ENCODE measurements around the gene CRISPLD2.
A peak's percentile ranks its signal among the peaks of the same experiment; 100 is the strongest.

The CRISPLD2 gene

GRCh38 chr16:84800158-84800978, 19.4 kb upstream of the CRISPLD2 start:
- DNase-seq: no peak

GRCh38 chr16:84803146-84803545, 16.6 kb upstream of the CRISPLD2 start:
- no peak for DNase-seq

- no peak for DNase-seq
Measured at GRCh38 chr16:84804326-84804725, 15.5 kb upstream of the CRISPLD2 start.

- DNase-seq: peak; percentile 75
Measured at GRCh38 chr16:84806256-84806889, 13.4 kb upstream of the CRISPLD2 start.

- DNase-seq: no peak
Measured at GRCh38 chr16:84806890-84807258, 12.9 kb upstream of the CRISPLD2 start.

- DNase-seq: no peak
Measured at GRCh38 chr16:84807776-84808175, 12.0 kb upstream of the CRISPLD2 start.

- no peak for DNase-seq
Measured at GRCh38 chr16:84808826-84809225, 11.0 kb upstream of the CRISPLD2 start.

GRCh38 chr16:84810518-84811273, 9.1 kb upstream of the CRISPLD2 start:
- peak; percentile 61 for DNase-seq

- no peak for DNase-seq
Measured at GRCh38 chr16:84811529-84811928, 8.3 kb upstream of the CRISPLD2 start.

- DNase-seq: no peak
Measured at GRCh38 chr16:84813141-84813934, 6.4 kb upstream of the CRISPLD2 start.

GRCh38 chr16:84815462-84815861, 4.3 kb upstream of the CRISPLD2 start:
- no peak for DNase-seq

GRCh38 chr16:84816023-84816422, 3.8 kb upstream of the CRISPLD2 start:
- DNase-seq: no peak

GRCh38 chr16:84816485-84816884, 3.3 kb upstream of the CRISPLD2 start:
- DNase-seq: no peak

GRCh38 chr16:84817206-84817605, 2.6 kb upstream of the CRISPLD2 start:
- DNase-seq: no peak

GRCh38 chr16:84817613-84818012, 2.2 kb upstream of the CRISPLD2 start:
- no peak for DNase-seq

- no peak for DNase-seq
Measured at GRCh38 chr16:84818133-84818532, 1.7 kb upstream of the CRISPLD2 start.

GRCh38 chr16:84818989-84819643, 669 bp upstream of the CRISPLD2 start:
- no peak for DNase-seq

GRCh38 chr16:84820305-84820684, 510 bp downstream of the CRISPLD2 start:
- DNase-seq: no peak

- DNase-seq: no peak
Measured at GRCh38 chr16:84820771-84821170, 986 bp downstream of the CRISPLD2 start.

GRCh38 chr16:84821179-84821578, 1.4 kb downstream of the CRISPLD2 start:
- no peak for DNase-seq

- DNase-seq: no peak
Measured at GRCh38 chr16:84821728-84822689, 2.2 kb downstream of the CRISPLD2 start.
